ENCODE measurements around the gene GNG11.

GRCh38 chr7:93902777-93903423, 18.6 kb upstream of the GNG11 start:
- TF ChIP-seq ZNF155 (tag by site-specific recombination; IDR thresholded peaks at IDR 0.05) (no peak), ZNF623 (tag by site-specific recombination; IDR thresholded peaks at IDR 0.05) (no peak), ZNF785 (tag by site-specific recombination; IDR thresholded peaks at IDR 0.05) (no peak)
